Large intestine (tissue), 3 donors: ENCODE results near the gene ATG2A. TPM values are rescaled to one million over a fixed set of nuclear protein-coding genes. Genes with fewer than 3 reads are reported as not detected.

Source experiments
- DNase-seq, 2 donors: peaks; one replicate each; pipeline versions ENCODE4 v3.0.0 to v3.0.0-alpha.2; 2013
- H3K27ac ChIP-seq: one replicate; pipeline ENCODE4 v1.5.1; 2013; ENCODE audit warnings: low read length
- H3K27me3 ChIP-seq: 2 replicates; pipeline ENCODE4 v1.6.1; 2013; ENCODE audit warnings: low read length; ENCODE audit not compliant: control insufficient read depth, insufficient read depth
- H3K36me3 ChIP-seq: 2 replicates; pipeline ENCODE4 v1.6.1; 2013; ENCODE audit warnings: low read length; ENCODE audit not compliant: control insufficient read depth, insufficient read depth
- H3K4me1 ChIP-seq: one replicate; pipeline ENCODE4 v1.6.1; 2013; ENCODE audit warnings: low read length; ENCODE audit not compliant: control insufficient read depth, insufficient read depth
- H3K4me3 ChIP-seq: one replicate; pipeline ENCODE4 v1.5.1; 2013; ENCODE audit warnings: low read length
- H3K9me3 ChIP-seq: one replicate; pipeline ENCODE4 v1.6.1; 2013; ENCODE audit warnings: mild to moderate bottlenecking, low read depth, low read length, moderate library complexity; ENCODE audit not compliant: control insufficient read depth
- WGBS: methylation state at CpG from one replicate; pipeline ENCODE4 v1.1.5; 2013; ENCODE audit warnings: low lambda C conversion rate; ENCODE audit not compliant: insufficient coverage; 5-methylcytosine and 5-hydroxymethylcytosine counted together
- polyA plus RNA-seq: library from polyadenylated mRNA; unstranded; fragments of 120-200 nt; gene quantifications from one replicate; pipeline ENCODE4 v1.2.1, GENCODE V29; 2013

The ATG2A gene
- polyA plus RNA-seq, 1 donor = 18.4 TPM

DNA sequence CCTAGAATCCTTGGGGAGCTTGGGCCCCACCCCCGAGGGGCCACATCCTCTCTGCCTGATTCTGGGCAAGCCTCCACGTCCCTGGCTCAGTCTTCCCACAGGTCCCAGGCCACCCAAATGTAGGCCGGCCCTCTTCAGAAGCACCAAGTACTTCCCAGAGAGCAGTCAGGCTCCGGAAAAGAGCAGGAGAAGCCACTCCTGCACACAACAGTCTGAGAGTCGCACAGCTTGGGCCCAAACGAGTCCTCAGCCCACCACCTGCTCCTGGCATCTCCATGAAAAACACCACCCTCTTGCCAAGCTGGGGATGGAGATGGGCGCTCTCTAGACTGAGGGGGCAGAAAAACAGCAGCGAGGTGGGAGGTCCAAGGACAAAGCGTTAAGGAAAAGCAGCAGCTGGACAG lies 54.0 kb downstream of the ATG2A start:
- Histone ChIP-seq H3K9me3 (no peaks in the 10 kb centered on the region), H3K27ac (peak overlapping the region; percentile 93), H3K27me3 (no peaks in the 10 kb centered on the region), H3K4me1 (peaks cover 56% of the 10 kb centered on the region), H3K4me3 (no peak overlapping the region), H3K36me3 (peaks cover 34% of the 10 kb centered on the region)
- DNase-seq = no peak
- no CpG with 5 or more reads among the region's 9 CpGs for WGBS

DNA sequence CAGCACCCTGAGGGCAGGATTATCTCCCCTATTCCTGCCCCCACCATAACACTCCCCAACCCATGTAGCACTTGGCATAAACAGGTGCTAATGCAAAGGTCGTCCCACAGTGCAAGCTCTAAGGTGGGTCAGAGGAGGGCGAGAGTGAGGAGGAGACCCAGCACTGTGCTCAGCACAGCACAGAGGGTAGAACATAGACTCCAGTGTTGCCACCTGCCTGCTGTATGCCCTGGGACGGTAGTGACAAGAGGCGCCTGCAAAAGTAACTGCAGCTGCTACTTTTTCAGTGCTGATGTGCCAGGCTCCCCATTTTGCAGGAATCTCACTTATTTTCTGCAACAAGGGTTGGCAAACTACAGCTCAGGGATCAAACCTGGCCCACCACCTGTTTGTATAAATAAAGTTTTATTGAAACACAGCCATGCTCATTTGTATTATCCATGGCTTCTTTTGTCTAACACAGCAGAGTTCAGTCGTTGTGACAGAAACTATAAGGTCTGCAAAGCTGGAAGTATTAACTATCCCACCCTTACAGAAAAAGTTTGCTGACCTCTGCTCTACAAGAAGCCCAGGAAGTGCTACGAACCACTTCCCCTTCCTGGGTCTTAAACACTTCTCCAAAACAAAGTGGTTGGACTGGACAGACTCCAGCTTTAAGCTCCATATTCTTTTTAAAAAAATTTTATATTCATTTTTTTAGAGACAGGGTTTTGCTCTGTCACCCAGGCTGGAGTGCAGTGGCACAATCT lies 55.6 kb downstream of the ATG2A start:
- H3K4me3 ChIP-seq = no peak overlapping the region

DNA sequence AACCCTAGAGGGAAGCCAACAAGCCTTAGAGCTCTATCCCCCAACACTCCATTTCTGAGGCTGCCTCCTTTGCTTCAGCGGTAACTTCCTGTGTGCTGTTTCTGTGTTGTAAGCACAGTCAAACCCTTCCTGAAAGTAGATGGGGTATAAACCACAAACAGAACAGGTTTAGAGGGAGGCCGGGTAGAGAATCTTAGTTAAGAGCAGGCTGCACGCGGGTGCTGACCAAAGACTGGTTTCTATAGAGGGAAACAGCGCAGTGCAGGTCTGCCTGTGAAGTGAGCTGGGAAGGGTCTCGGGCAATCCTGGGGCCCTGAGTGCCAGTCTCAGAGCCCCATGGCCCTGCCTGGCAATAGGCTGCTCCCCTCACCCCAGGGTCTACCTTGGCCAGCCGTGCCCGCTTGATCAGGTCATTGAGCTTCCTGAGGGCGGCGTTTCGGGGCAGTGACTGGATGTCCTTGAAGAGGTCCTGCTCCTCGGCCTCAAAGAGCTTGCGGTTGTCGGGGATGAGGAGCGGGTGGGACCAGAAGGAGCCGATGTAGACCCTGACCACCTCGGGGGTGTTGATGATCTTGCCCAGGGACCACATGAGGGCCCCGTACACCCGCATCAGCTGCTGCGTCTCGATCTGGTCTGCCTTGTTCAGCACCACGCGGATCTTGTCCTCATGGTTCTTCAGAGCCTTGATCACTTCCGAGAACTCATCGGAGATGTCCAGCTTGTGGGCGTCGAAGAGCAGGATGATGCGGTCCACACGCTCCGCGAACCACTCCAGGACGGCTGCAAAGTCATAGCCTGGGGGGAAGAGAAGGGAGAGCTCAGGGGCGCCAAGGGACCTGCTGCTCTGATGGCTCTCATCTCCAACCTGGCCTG lies 57.2 kb downstream of the ATG2A start:
- DNase-seq = no peak
- H3K4me1 ChIP-seq = peaks cover 69% of the 10 kb centered on the region
- no peak overlapping the region for H3K4me3 ChIP-seq
- peaks cover 48% of the 10 kb centered on the region for H3K36me3 ChIP-seq
- H3K27ac ChIP-seq = no peak overlapping the region
- H3K27me3 ChIP-seq = no peaks in the 10 kb centered on the region
- WGBS = no CpG with 5 or more reads among the region's 33 CpGs
- H3K9me3 ChIP-seq = no peaks in the 10 kb centered on the region

More for the DNA sequence above, 55.6 kb downstream of the ATG2A start:
- no CpG with 5 or more reads among the region's 6 CpGs for WGBS
- Histone ChIP-seq H3K9me3 (no peaks in the 10 kb centered on the region), H3K27ac (no peak overlapping the region), H3K36me3 (peaks cover 40% of the 10 kb centered on the region), H3K27me3 (no peaks in the 10 kb centered on the region), H3K4me1 (peaks cover 68% of the 10 kb centered on the region)
- peak in 1 of 2 donors; percentile 1 for DNase-seq

DNA sequence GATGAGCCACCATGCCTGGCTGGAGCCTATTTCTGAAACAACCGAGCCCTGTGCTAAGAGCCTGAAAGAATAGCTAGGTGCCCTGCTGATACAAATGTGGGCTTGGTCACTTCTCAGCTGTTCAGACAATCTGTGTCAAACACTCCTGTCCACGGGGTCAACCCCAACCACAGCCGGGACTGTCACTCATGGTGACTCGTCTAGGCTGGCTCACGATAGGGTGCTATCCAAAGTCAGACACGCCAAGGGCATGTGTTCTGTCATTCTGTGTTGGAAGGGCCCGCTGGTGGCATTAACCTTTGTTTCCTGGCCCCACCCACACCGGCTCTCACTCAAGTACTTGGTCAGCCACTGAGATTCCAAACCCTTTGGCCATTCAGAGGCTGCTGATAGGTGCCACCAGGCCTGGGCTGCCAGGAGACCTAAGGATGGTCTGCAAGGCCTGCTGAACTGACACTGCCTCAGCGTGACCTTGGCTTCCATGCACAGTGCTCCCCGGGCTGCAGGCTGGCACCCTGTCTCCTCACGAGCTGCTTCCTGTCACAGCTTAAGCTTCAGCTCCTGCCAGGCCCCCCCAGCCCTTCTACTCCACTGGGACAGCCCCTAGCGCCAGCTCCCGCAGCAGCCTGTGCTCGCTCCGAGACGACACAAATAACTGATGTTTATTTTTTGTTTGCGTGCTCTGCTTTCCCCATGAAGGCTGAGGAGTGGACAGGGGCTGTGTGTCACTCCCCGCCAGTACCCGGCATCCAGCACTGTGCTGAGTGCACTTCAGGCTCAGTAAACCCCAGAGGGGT lies 58.3 kb downstream of the ATG2A start:
- no peaks in the 10 kb centered on the region for H3K27me3 ChIP-seq
- H3K4me3 ChIP-seq = no peak overlapping the region
- WGBS = no CpG with 5 or more reads among the region's 19 CpGs
- peak overlapping the region; percentile 31 for H3K27ac ChIP-seq
- H3K36me3 ChIP-seq = peaks cover 59% of the 10 kb centered on the region
- no peak for DNase-seq
- peaks cover 63% of the 10 kb centered on the region for H3K4me1 ChIP-seq
- H3K9me3 ChIP-seq = peaks cover 6% of the 10 kb centered on the region

DNA sequence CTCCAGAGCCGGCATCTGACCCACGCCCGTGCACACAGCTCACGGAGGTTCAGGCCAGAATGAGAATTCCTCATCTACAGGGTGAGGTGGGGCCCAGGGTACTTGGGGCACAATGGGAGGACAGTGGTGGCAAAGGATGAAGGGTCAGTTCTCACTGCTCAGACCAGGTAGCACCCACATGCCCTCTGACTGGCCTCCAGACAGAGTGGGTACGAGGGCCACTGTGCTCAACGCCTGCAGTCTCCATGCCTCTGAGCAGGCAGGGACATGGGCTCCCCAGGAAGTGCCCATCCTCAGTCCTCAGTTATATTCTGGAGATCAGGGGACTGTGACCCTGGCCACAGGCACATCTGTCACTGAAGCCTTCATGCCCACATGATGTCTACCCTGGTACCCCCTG lies 59.5 kb downstream of the ATG2A start:
- Histone ChIP-seq H3K9me3 (peaks cover 6% of the 10 kb centered on the region), H3K27me3 (no peaks in the 10 kb centered on the region), H3K4me1 (peaks cover 56% of the 10 kb centered on the region), H3K36me3 (peaks cover 71% of the 10 kb centered on the region), H3K27ac (peak overlapping the region; percentile 82), H3K4me3 (no peak overlapping the region)
- no CpG with 5 or more reads among the region's 6 CpGs for WGBS
- DNase-seq = no peak

DNA sequence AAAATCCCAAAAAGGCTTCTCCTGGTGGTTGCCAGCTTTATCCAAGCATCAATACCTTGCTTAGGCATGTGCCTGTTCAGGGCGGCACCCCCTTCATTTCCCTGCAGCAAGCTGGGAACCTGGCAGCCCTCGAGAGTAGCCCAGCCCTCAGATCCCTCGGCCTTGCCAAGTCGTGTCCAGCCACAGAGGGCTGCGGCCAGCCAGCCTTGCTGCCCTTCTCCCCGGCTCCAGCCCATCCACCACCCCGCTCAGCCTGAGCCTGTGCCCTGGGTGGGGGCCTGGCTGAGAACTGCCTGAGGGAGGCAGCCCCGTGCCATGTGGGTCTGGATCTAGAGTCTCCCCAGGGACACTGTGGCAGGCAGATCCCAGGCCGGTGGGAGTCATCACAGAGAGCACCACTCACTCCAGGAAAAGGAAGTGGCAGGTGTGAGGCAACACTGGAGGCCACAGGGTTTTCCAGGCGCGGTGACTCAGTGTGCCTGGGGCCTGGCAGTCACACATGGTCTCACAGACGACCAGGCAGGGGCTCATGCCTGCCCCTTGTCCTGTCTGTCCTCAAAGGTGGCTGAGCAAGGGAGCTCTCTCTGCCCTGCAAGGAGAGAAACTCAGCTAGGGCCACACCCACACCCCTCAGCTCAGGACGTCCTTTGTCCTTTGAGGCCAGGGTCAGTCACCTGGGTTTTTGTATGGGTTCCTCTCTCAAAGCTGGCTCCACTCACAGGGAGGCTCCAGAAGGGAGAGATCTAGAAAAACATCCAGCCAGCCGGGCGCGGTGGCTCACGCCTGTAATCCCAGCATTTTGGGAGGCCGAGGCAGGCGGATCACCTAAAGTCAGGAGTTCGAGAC lies 60.4 kb downstream of the ATG2A start:
- Histone ChIP-seq H3K36me3 (peaks cover 76% of the 10 kb centered on the region), H3K4me3 (no peak overlapping the region), H3K9me3 (peaks cover 6% of the 10 kb centered on the region), H3K27ac (peak overlapping the region; percentile 82), H3K27me3 (no peaks in the 10 kb centered on the region), H3K4me1 (peaks cover 56% of the 10 kb centered on the region)
- WGBS = no CpG with 5 or more reads among the region's 20 CpGs
- peak; percentile 77 to 88 for DNase-seq

DNA sequence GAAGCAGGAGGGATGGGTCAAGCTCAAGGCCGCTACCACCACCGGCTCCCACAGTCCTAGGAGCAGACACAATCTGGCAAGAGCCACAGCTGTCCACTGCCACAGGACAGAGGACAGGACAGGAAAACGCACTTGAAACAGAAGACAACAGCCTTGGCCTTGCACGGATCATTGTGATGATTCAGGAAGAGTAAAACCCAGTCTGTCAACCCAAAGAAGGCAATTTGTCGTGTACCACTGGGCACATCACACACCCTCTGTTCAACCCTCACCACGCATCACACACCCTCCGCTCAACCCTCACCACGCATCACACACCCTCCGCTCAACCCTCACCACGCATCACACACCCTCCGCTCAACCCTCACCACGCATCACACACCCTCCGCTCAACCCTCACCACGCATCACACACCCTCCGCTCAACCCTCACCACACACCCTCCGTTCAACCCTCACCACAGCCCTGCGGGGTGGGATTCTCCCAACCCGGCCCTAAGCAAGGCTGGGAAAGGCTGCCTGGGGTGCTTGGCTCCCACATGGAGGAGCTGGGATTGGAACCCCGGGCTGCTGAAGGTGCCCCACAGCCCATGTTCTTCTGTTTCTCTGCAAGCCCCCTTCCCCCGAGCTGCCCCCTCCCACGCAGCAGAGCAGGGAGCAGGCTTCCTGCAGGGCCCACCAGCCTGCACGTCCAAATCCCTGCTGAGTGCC lies 61.3 kb downstream of the ATG2A start:
- Histone ChIP-seq H3K27ac (peak overlapping the region; percentile 82), H3K4me3 (no peak overlapping the region), H3K27me3 (no peaks in the 10 kb centered on the region), H3K4me1 (peaks cover 61% of the 10 kb centered on the region), H3K36me3 (peaks cover 74% of the 10 kb centered on the region), H3K9me3 (peaks cover 6% of the 10 kb centered on the region)
- DNase-seq = no peak
- no CpG with 5 or more reads among the region's 22 CpGs for WGBS

DNA sequence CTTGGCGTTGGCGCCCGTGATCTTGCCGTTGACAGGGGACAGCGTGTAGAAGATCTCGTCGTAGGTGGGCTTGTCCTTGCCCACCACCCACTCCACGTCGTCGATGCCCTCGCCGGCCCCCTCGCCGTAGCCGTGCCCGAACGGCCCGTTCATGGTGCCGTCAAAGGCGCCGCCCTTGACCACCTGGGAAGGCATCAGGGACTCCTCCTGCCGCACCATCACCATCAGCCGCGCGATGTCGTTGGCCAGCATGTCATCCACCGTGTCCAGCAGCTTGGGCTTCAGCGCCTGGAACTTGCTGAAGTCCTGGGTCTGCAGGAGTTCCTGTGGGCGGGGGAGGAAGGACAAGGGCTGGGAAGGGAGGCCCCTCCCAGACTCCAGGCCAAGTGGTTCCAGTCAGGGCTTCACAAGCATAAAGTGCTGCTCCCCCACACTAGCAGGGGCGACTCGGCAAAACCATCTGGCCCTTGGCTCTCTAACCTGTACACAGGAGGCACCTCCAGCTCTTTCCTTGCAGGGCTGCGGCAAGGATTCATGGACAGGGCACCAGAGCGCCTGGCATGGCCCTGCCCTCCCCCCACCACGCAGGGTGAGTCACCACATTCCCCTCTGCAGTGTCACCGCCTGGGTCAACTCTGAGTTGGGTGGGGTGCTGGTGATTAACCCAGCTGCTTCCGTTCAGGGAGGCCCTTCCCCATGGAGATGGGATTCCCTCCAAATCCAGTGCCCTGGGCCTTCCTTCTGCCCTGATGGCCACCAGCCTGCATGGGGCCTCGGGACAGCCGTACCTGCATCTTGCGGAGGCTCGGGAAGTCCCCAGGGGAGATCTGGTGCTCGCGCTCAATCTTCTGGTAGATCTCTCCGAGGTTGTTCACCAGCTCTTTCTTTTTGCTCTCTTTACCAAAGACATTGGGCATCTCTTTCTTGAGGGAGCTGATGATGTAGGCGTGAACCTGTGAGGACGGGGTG lies 62.2 kb downstream of the ATG2A start:
- Histone ChIP-seq H3K27ac (peak overlapping the region; percentile 40), H3K4me3 (no peak overlapping the region), H3K4me1 (peaks cover 61% of the 10 kb centered on the region), H3K9me3 (peaks cover 6% of the 10 kb centered on the region), H3K36me3 (peaks cover 70% of the 10 kb centered on the region), H3K27me3 (no peaks in the 10 kb centered on the region)
- DNase-seq = peak; percentile 61 to 75
- no CpG with 5 or more reads among the region's 45 CpGs for WGBS
